H1 (cell line): ENCODE results near the gene UNK. TPM values are rescaled to one million over a fixed set of nuclear protein-coding genes. Genes with fewer than 3 reads are reported as not detected.

Source experiments
- ATF2 ChIP-seq: IDR thresholded peaks from 2 replicates; pipeline ENCODE4 v1.6.1; 2012; ENCODE audit warnings: low read length, inconsistent platforms
- JUND ChIP-seq: IDR thresholded peaks from 2 replicates; pipeline ENCODE4 v1.6.1; 2011; ENCODE audit warnings: mild to moderate bottlenecking, improper control_type of control experiment, low read length
- POLR2AphosphoS5 ChIP-seq: IDR thresholded peaks from 2 replicates; pipeline ENCODE4 v1.6.1; 2011; ENCODE audit warnings: low read depth, low read length
- polyA plus RNA-seq, 7 experiments: library from polyadenylated mRNA; depleted of rRNA in 3 of 7; stranded (reverse) in 5 of 7; unstranded in 2 of 7; fragments of >200 nt in 5 of 7; fragments of 200-250 nt in 2 of 7; gene quantifications; 1 replicate in 5 of 7; 2 replicates in 1 of 7; 4 replicates in 1 of 7; pipeline versions ENCODE4 v1.2.1 to v1.2.3, GENCODE V29; 2011 to 2013; ENCODE audit warnings: missing spikeins in 2 of 7, mixed read lengths in 2 of 7
- total RNA-seq: library from RNA; stranded (reverse); fragmentation: NEBNext Ultra II Directional; extraction: Animal tissue kit (Norgen Biotek cat#: 25700); gene quantifications from 2 replicates; pipeline ENCODE4 v1.2.1, GENCODE V29; 2021

The UNK gene
- total and polyA plus RNA-seq, 2 of the 8 experiments (the other 6 are each of a cell fraction or from before 2014, with no cell fraction given), result 24.2 to 33.3 TPM

GRCh38 chr17:75776386-75777295, 8.0 kb upstream of the UNK start (continued):
- TF ChIP-seq ATF2, result peak; percentile 79; the same call in 1 of the 2 replicates
- peak; percentile 99 for TF ChIP-seq POLR2AphosphoS5
- no peak for TF ChIP-seq JUND
